Keratinocyte (primary cell): ENCODE data around the gene FAM98A. TPM values are rescaled to one million over a fixed set of nuclear protein-coding genes. Genes with fewer than 3 reads are reported as not detected.

ENCODE experiments used
- DNase-seq: peaks from one replicate; pipeline ENCODE4 v3.0.0-alpha.2; 2011; ENCODE audit warnings: low read depth, missing footprints, low spot score
- FAIRE-seq: peaks from 2 replicates; lab custom pipeline; 2011; peaks lifted over from hg19 to GRCh38; lab: Jason Lieb, UNC
- H2AFZ ChIP-seq: 2 replicates; pipeline ENCODE4 v1.6.0; 2012; ENCODE audit warnings: low read length, control low read depth, inconsistent platforms; ENCODE audit not compliant: control insufficient read depth
- H3K27ac ChIP-seq: 2 replicates; pipeline ENCODE4 v1.5.1; 2011; ENCODE audit warnings: low read length; ENCODE audit not compliant: control insufficient read depth, insufficient read depth
- H3K27me3 ChIP-seq: 3 replicates; pipeline ENCODE4 v1.6.0; 2011; ENCODE audit warnings: low read length; ENCODE audit not compliant: control insufficient read depth, insufficient read depth; ENCODE audit errors: extremely low read depth
- H3K36me3 ChIP-seq, 2 experiments: 2 replicates in 1 of 2; 3 replicates in 1 of 2; pipeline ENCODE4 v1.5.1; 2011; ENCODE audit warnings: low read length in 2 of 2, mild to moderate bottlenecking in 1 of 2; ENCODE audit not compliant: control insufficient read depth in 2 of 2, insufficient read depth in 2 of 2; ENCODE audit errors: extremely low read depth in 1 of 2
- H3K4me1 ChIP-seq: 3 replicates; pipeline ENCODE4 v1.5.1; 2011; ENCODE audit warnings: low read length; ENCODE audit not compliant: control insufficient read depth, insufficient read depth; ENCODE audit errors: extremely low read depth
- H3K4me2 ChIP-seq: 3 replicates; pipeline ENCODE4 v1.6.0; 2011; ENCODE audit warnings: low read depth, low read length; ENCODE audit not compliant: control insufficient read depth, insufficient read depth; ENCODE audit errors: extremely low read depth
- H3K4me3 ChIP-seq, 3 experiments: fragments of 200-600 bp in 1 of 3; sonication (generic) in 1 of 3; 2 replicates in 2 of 3; 3 replicates in 1 of 3; pipeline ENCODE4 v1.5.1; 2011 to 2016; ENCODE audit warnings: low read length in 3 of 3, mild to moderate bottlenecking in 3 of 3, control low read depth in 2 of 3, inconsistent platforms in 1 of 3, low read depth in 1 of 3, mixed read lengths in 1 of 3, mixed run types in 1 of 3, moderate library complexity in 1 of 3; ENCODE audit not compliant: control insufficient read depth in 2 of 3, insufficient read depth in 2 of 3; ENCODE audit errors: extremely low read depth in 1 of 3
- H3K79me2 ChIP-seq: 2 replicates; pipeline ENCODE4 v1.6.0; 2012; ENCODE audit warnings: low read length; ENCODE audit not compliant: control insufficient read depth, insufficient read depth
- H3K9ac ChIP-seq: 3 replicates; pipeline ENCODE4 v1.6.0; 2011; ENCODE audit warnings: low read length; ENCODE audit not compliant: control insufficient read depth, insufficient read depth; ENCODE audit errors: extremely low read depth
- H3K9me1 ChIP-seq: 3 replicates; pipeline ENCODE4 v1.6.0; 2011; ENCODE audit warnings: low read length; ENCODE audit not compliant: control insufficient read depth, insufficient read depth; ENCODE audit errors: extremely low read depth
- H3K9me3 ChIP-seq: 2 replicates; pipeline ENCODE4 v1.5.1; 2012; ENCODE audit warnings: low read depth, low read length; ENCODE audit not compliant: control insufficient read depth
- H4K20me1 ChIP-seq: 3 replicates; pipeline ENCODE4 v1.6.0; 2011; ENCODE audit warnings: low read length; ENCODE audit not compliant: control insufficient read depth, insufficient read depth; ENCODE audit errors: extremely low read depth
- CTCF ChIP-seq, 3 experiments: IDR thresholded peaks in 1 of 3; conservative IDR thresholded peaks in 1 of 3; optimal IDR thresholded peaks in 1 of 3; 2 replicates in 2 of 3; 3 replicates in 1 of 3; pipeline versions ENCODE3 to v1.5.1; 2011; ENCODE audit warnings: low read length in 3 of 3, mild to moderate bottlenecking in 3 of 3, moderate library complexity in 2 of 3, control low read depth in 1 of 3, inconsistent platforms in 1 of 3; ENCODE audit not compliant: insufficient read depth in 2 of 3; ENCODE audit errors: extremely low read depth in 1 of 3
- EZH2 ChIP-seq: IDR thresholded peaks from one replicate; pipeline ENCODE4 v1.6.1; 2012; ENCODE audit warnings: inconsistent platforms, mild to moderate bottlenecking, low read length, moderate library complexity
- dilution Hi-C: fragments of 300-500 bp; cut with MboI; formaldehyde crosslinking; loops from one replicate; pipeline ENCODE4 v1.7.0; 2020; ENCODE audit warnings: low sequenced_read_pairs; ENCODE audit not compliant: extremely low pct_ligation_motif_present
- polyA plus RNA-seq, 5 experiments: library from polyadenylated mRNA; depleted of rRNA in 3 of 5; stranded (reverse) in 3 of 5; stranded (forward) in 1 of 5; unstranded in 1 of 5; fragments of >200 nt; gene quantifications; 1 replicate in 1 of 5; 2 replicates in 3 of 5; 3 replicates in 1 of 5; pipeline versions ENCODE4 v1.2.1 to v1.2.3, GENCODE V29; 2011 to 2012; ENCODE audit warnings: missing spikeins in 2 of 5, low read depth in 1 of 5, low replicate concordance in 1 of 5

Gene FAM98A
- polyA plus RNA-seq, 1 donor (not counting 4 experiments of a cell fraction or from before 2014, with no cell fraction given) = 116 TPM

- H3K36me3 ChIP-seq = no peaks in the 10 kb centered on the region
- peaks cover 5% of the 10 kb centered on the region for H3K4me1 ChIP-seq
- no peak overlapping the region for H3K9ac ChIP-seq
- dilution Hi-C loops = no loop called here
- H3K9me1 ChIP-seq = no peaks in the 10 kb centered on the region
- no peaks in the 10 kb centered on the region for H3K9me3 ChIP-seq
- H3K27ac ChIP-seq = no peak overlapping the region
- H3K79me2 ChIP-seq = no peaks in the 10 kb centered on the region
- H3K4me2 ChIP-seq = no peak overlapping the region
- H4K20me1 ChIP-seq = no peaks in the 10 kb centered on the region
- no peaks in the 10 kb centered on the region for H3K27me3 ChIP-seq
- DNase-seq = no peak
- no peak overlapping the region for H2AFZ ChIP-seq
- TF ChIP-seq CTCF (optimal IDR thresholded peaks at IDR 0.05 in 1 of 3, IDR thresholded peaks at IDR 0.05 in 1 of 3, conservative IDR thresholded peaks at IDR 0.05 in 1 of 3; ENCODE audit: extremely low read depth in 1 of 3, insufficient read depth in 2 of 3, low read length in 3 of 3) = no peak
- no peak for TF ChIP-seq EZH2
- FAIRE-seq = no peak
- H3K4me3 ChIP-seq = no peak overlapping the region
Measured at GRCh38 chr2:33607905-33608304, 8.8 kb upstream of the FAM98A start.

GRCh38 chr2:33607251-33607721 lies 8.2 kb upstream of the FAM98A start:
- no peak overlapping the region for H3K4me2 ChIP-seq
- H4K20me1 ChIP-seq = no peaks in the 10 kb centered on the region
- H3K36me3 ChIP-seq = no peaks in the 10 kb centered on the region
- no peak for FAIRE-seq
- no peaks in the 10 kb centered on the region for H3K79me2 ChIP-seq
- TF ChIP-seq CTCF (optimal IDR thresholded peaks at IDR 0.05 in 1 of 3, IDR thresholded peaks at IDR 0.05 in 1 of 3, conservative IDR thresholded peaks at IDR 0.05 in 1 of 3; ENCODE audit: extremely low read depth in 1 of 3, insufficient read depth in 2 of 3, low read length in 3 of 3) = no peak
- TF ChIP-seq EZH2 = no peak
- no peak overlapping the region for H3K9ac ChIP-seq
- no peaks in the 10 kb centered on the region for H3K27me3 ChIP-seq
- no peak for DNase-seq
- no peak overlapping the region for H2AFZ ChIP-seq
- H3K27ac ChIP-seq = no peak overlapping the region
- no peak overlapping the region for H3K4me3 ChIP-seq
- dilution Hi-C loops = no loop called here
- H3K4me1 ChIP-seq = peaks cover 5% of the 10 kb centered on the region
- H3K9me1 ChIP-seq = no peaks in the 10 kb centered on the region
- H3K9me3 ChIP-seq = no peaks in the 10 kb centered on the region
